H54 (cell line): ENCODE data around the gene HP.

ENCODE experiments used
- DNase-seq: peaks from one replicate; pipeline ENCODE4 v3.0.0; 2011; ENCODE audit warnings: low spot score, mixed read lengths; ENCODE audit not compliant: insufficient read length
- FAIRE-seq: peaks from 3 replicates; lab custom pipeline; 2011; peaks lifted over from hg19 to GRCh38; lab: Jason Lieb, UNC
- POLR2A ChIP-seq: IDR thresholded peaks from 2 replicates; pipeline ENCODE4 v1.6.1; 2011; ENCODE audit warnings: low read depth, mild to moderate bottlenecking, low read length

The HP gene

GRCh38 chr16:72084445-72084844 is 30.1 kb downstream of the HP start:
- TF ChIP-seq POLR2A = no peak
- DNase-seq (no peak), FAIRE-seq (no peak)

GRCh38 chr16:72085002-72085401 is 30.7 kb downstream of the HP start:
- TF ChIP-seq POLR2A = no peak
- no peak for FAIRE-seq
- DNase-seq = no peak

GRCh38 chr16:72091217-72091616 is 36.9 kb downstream of the HP start:
- no peak for TF ChIP-seq POLR2A
- no peak for DNase-seq
- FAIRE-seq = no peak

- peak; percentile 50 for FAIRE-seq
- DNase-seq = peak; percentile 33
- TF ChIP-seq POLR2A = no peak
Measured at GRCh38 chr16:72092832-72093447, 38.6 kb downstream of the HP start.

GRCh38 chr16:72093448-72094265 is 39.4 kb downstream of the HP start, which contains the start of the genes DHX38 and TXNL4B:
TSS of gene DHX38 (plus strand) at chr16:72093847. CDS start at chr16:72096158, 2,311 bp downstream.
TSS of gene TXNL4B (minus strand) at chr16:72093620. CDS start at chr16:72090749, 2,871 bp downstream.
- FAIRE-seq = peak; percentile 97
- peak; percentile 51; the same call in 1 of the 2 replicates for TF ChIP-seq POLR2A
- DNase-seq = peak; percentile 95

DNA sequence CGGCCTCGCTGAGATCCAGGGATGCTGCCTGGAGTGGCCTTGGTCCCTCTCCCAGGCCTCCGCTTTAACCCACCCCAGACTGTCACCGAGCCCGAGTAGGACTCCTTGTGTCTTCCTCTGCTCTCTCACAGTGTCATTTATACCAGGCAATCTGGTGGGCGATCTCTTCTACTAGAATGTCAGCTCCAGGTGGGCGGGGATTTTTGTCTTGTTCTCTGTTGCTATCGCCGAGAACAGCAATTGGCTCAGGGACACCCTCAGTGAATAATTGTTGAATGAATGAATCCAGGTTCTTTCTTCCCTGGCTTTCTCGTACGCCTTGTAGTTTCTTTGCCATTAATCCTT is 39.9 kb downstream of the HP start:
- FAIRE-seq (no peak), DNase-seq (no peak)
- TF ChIP-seq POLR2A = no peak

- TF ChIP-seq POLR2A = no peak
- no peak for DNase-seq
- FAIRE-seq = no peak
Measured at GRCh38 chr16:72098936-72099335, 44.6 kb downstream of the HP start.

DNA sequence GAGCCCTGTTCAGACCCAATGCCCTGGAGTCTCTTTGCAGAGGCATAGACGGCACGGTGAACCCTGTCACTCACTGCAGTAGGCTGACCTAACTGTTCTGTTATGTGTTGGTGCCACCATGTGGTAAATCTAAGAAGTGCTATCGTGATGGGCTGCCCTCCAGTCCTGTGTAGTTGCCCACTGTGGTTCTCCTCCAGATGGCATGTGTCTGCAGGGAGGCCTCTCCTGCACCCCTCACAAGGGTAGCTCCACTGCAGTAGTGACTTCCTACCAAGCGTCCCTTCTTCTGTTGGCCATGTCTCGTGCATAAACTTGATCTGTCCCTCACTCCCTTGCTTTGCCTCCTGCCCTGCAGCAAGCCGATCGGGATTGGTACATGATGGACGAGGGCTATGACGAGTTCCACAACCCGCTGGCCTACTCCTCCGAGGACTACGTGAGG is 45.1 kb downstream of the HP start:
- TF ChIP-seq POLR2A = no peak
- DNase-seq = peak; percentile 68
- FAIRE-seq = peak; percentile 43

DNA sequence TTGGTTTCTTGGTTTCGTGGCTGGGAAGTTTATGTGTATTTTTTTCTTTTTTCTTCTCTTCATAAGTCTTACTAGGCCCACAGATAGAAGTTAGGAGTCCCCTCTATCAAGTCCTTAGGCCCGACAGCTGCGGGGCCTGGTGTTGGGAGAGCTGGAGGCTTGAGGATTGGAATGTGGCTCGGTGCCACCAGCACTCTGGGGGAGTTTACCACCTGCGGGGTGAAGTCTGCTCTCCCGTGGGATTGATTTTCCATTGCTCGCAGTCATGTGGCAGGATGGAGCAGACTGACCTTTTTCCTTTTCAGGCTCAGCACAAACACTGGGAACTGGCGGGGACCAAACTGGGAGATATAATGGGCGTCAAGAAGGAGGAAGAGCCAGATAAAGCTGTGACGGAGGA is 46.9 kb downstream of the HP start:
- no peak for TF ChIP-seq POLR2A
- FAIRE-seq (no peak), DNase-seq (no peak)

DNA sequence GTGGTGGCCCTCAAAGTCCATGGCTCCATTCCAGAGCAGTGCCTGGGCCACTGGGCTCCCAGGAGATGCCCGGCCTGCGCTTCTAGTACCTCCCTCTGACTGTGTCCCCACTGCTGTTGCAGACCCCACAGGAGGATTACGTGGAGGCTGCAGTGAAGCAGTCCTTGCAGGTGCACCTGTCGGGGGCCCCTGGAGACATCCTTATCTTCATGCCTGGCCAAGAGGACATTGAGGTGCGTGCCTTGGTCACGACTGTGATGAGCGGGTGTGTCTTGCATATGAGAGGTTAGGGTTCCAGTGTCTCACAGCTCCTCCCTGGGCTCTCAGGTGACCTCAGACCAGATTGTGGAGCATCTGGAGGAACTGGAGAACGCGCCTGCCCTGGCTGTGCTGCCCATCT is 50.6 kb downstream of the HP start:
- no peak for DNase-seq
- no peak for TF ChIP-seq POLR2A
- FAIRE-seq = no peak

GRCh38 chr16:72105978-72106377 is 51.7 kb downstream of the HP start:
- no peak for TF ChIP-seq POLR2A
- DNase-seq (no peak), FAIRE-seq (no peak)

DNA sequence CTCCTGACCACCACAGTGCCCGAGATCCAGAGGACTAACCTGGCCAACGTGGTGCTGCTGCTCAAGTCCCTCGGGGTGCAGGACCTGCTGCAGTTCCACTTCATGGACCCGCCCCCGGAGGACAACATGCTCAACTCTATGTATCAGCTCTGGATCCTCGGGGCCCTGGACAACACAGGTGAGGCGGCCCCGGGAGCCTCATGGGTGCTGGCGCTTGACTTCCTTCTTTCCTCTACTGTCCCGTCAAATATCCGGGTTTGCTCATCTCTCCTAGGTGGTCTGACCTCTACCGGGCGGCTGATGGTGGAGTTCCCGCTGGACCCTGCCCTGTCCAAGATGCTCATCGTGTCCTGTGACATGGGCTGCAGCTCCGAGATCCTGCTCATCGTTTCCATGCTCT is 53.1 kb downstream of the HP start:
- no peak for TF ChIP-seq POLR2A
- FAIRE-seq = no peak

GRCh38 chr16:72108353-72109102 is 54.2 kb downstream of the HP start:
- no peak for TF ChIP-seq POLR2A
- DNase-seq (no peak), FAIRE-seq (no peak)

More for the DNA sequence above, 53.1 kb downstream of the HP start:
- DNase-seq = no peak

- FAIRE-seq (no peak), DNase-seq (no peak)
- no peak for TF ChIP-seq POLR2A
Measured at GRCh38 chr16:72109300-72109699, 55.0 kb downstream of the HP start.
